MCF 10A (cell line): ENCODE results near the gene MYH10. TPM values are rescaled to one million over a fixed set of nuclear protein-coding genes. Genes with fewer than 3 reads are reported as not detected.

Experiments used
- BruUV-seq: library from RNA; stranded (reverse); fragments of 400-500 nt; replicated peaks from 2 replicates; lab custom pipeline; 2021; lab: Mats Ljungman, UMichigan
- CTCF ChIA-PET: fragments of 300-600 bp; sonication (Branson Sonifier 250); formaldehyde crosslinking; extraction: SDS; loops from one replicate; lab custom pipeline; 2021; ENCODE audit warnings: antibody characterized with exemption, inconsistent platforms; lab: Yijun Ruan, JAX
- POLR2A ChIA-PET: fragments of 300-600, 350-650 bp; sonication (Branson Sonifier 250); formaldehyde crosslinking; extraction: SDS; loops from one replicate; lab custom pipeline; 2020; ENCODE audit warnings: antibody characterized with exemption, inconsistent platforms; lab: Yijun Ruan, JAX
- DNase-seq: peaks from one replicate; pipeline ENCODE4 v3.0.0-alpha.2; 2018; ENCODE audit not compliant: unreplicated experiment
- H3K27ac Mint-ChIP-seq: one replicate; pipeline ENCODE4 v1.8.0; 2022; ENCODE audit warnings: mild to moderate bottlenecking, low read depth, mixed read lengths; ENCODE audit not compliant: unreplicated experiment
- H3K27me3 Mint-ChIP-seq: one replicate; pipeline ENCODE4 v1.8.0; 2022; ENCODE audit warnings: mixed read lengths; ENCODE audit not compliant: insufficient read depth, unreplicated experiment
- H3K36me3 Mint-ChIP-seq: one replicate; pipeline ENCODE4 v1.8.0; 2022; ENCODE audit warnings: mild to moderate bottlenecking, moderate library complexity, mixed read lengths; ENCODE audit not compliant: insufficient read depth, unreplicated experiment
- H3K4me1 Mint-ChIP-seq: one replicate; pipeline ENCODE4 v1.8.0; 2022; ENCODE audit warnings: mixed read lengths; ENCODE audit not compliant: insufficient read depth, unreplicated experiment
- H3K4me3 Mint-ChIP-seq: one replicate; pipeline ENCODE4 v1.8.0; 2022; ENCODE audit warnings: mild to moderate bottlenecking, moderate library complexity, mixed read lengths; ENCODE audit not compliant: unreplicated experiment
- H3K9me3 Mint-ChIP-seq: one replicate; pipeline ENCODE4 v1.8.0; 2022; ENCODE audit warnings: mixed read lengths; ENCODE audit not compliant: unreplicated experiment
- intact Hi-C: fragments of 100-400 bp; cut with micrococcal nuclease; formaldehyde crosslinking; loops from 2 replicates; pipeline ENCODE4 v1.14.1; 2022
- total RNA-seq: library from RNA; stranded (reverse); gene quantifications from 2 replicates; pipeline ENCODE4 v1.2.3, GENCODE V29; 2022
- TF ChIP-seq, protein P1 (sequence below): fragments of 200-600 bp; IDR thresholded peaks from one replicate; pipeline ENCODE4 v1.8.0; 2022; ENCODE audit warnings: antibody characterized with exemption, mild to moderate bottlenecking; ENCODE audit not compliant: unreplicated experiment

Gene MYH10
- total RNA-seq, 1 experiment from 2014 or later, result 43.0 TPM

DNA sequence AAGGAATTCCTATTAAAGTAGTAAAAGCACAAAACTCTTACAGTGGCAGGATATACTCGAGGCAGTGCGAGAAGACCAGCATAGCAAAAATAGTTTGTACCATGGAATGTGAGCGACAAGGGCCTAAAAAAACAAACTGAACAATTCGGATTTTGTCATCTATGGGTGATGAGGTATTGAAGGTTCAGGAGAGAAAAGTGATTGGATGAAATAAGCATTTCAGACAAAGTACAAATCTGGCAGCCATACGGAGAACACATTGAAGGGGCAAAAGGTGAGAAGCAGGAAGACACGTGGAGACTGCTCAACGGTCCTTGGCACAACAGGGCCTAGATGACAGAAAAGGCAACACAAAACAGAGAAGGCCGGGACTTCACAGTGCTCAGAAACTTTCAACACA lies 22.5 kb downstream of the MYH10 start:
- Mint-ChIP-seq H3K27me3 (no peaks in the 10 kb centered on the region), H3K4me1 (peaks cover 21% of the 10 kb centered on the region), H3K27ac (no peak overlapping the region), H3K4me3 (no peak overlapping the region), H3K9me3 (no peaks in the 10 kb centered on the region), H3K36me3 (peaks cover 4% of the 10 kb centered on the region)
- TF ChIP-seq, protein P1, sequence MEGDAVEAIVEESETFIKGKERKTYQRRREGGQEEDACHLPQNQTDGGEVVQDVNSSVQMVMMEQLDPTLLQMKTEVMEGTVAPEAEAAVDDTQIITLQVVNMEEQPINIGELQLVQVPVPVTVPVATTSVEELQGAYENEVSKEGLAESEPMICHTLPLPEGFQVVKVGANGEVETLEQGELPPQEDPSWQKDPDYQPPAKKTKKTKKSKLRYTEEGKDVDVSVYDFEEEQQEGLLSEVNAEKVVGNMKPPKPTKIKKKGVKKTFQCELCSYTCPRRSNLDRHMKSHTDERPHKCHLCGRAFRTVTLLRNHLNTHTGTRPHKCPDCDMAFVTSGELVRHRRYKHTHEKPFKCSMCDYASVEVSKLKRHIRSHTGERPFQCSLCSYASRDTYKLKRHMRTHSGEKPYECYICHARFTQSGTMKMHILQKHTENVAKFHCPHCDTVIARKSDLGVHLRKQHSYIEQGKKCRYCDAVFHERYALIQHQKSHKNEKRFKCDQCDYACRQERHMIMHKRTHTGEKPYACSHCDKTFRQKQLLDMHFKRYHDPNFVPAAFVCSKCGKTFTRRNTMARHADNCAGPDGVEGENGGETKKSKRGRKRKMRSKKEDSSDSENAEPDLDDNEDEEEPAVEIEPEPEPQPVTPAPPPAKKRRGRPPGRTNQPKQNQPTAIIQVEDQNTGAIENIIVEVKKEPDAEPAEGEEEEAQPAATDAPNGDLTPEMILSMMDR, result no peak
- DNase-seq, result no peak
- ChIA-PET POLR2A (interaction anchor here (1.2 kb wide), 1 partner anchor 26 kb away, joined by 3 read pairs; no protein-coding TSS in a partner anchor), CTCF (no interaction called here)
- intact Hi-C loops, result no loop called here
- no TSS peak for BruUV-seq

DNA sequence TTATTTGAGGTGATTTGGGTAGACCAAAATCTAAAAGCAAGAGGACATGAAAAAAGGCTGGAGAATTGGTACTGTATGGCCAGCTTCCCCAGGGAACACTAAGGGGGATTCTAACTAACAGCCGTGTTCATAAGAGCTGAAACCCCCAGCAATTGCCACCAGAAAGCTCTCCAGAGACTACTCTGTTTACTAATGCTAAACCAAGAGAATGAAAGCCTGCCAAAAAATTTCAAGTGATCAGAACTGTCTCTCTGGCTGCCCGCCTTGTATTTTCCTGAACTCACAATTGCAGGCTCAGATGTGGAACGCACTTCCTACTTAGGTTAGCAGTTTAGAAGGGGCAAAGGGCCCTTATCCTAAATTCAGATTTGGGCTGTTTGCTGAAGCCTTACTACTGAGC lies 24.1 kb downstream of the MYH10 start:
- ChIA-PET POLR2A (interaction anchor here (1.0 to 2.2 kb wide), 3 partner anchors 16 to 25 kb away, joined by 4 to 6 read pairs (median 4); partner anchors contain the start of gene MYH10), CTCF (interaction anchor here (1.1 kb wide), 1 partner anchor 140 kb away, joined by 3 read pairs; no protein-coding TSS in a partner anchor)
- no peak for DNase-seq
- Mint-ChIP-seq H3K27ac (no peak overlapping the region), H3K4me3 (no peak overlapping the region), H3K9me3 (no peaks in the 10 kb centered on the region), H3K36me3 (peaks cover 11% of the 10 kb centered on the region), H3K4me1 (peaks cover 13% of the 10 kb centered on the region), H3K27me3 (no peaks in the 10 kb centered on the region)
- TF ChIP-seq, protein P1, result no peak
- intact Hi-C loops, result no loop called here
- BruUV-seq, result no TSS peak

GRCh38 chr17:8602679-8603078 lies 27.8 kb downstream of the MYH10 start:
- H3K9me3 Mint-ChIP-seq, result no peaks in the 10 kb centered on the region
- no peak overlapping the region for H3K4me3 Mint-ChIP-seq
- intact Hi-C loops, result no loop called here
- DNase-seq, result no peak
- peaks cover 11% of the 10 kb centered on the region for H3K36me3 Mint-ChIP-seq
- POLR2A ChIA-PET, result interaction anchor here (0.6 kb wide), 1 partner anchor 56 kb away, joined by 3 read pairs; no protein-coding TSS in a partner anchor
- H3K4me1 Mint-ChIP-seq, result peaks cover 4% of the 10 kb centered on the region
- CTCF ChIA-PET, result no interaction called here
- no peaks in the 10 kb centered on the region for H3K27me3 Mint-ChIP-seq
- no TSS peak for BruUV-seq
- TF ChIP-seq, protein P1, result no peak
- no peak overlapping the region for H3K27ac Mint-ChIP-seq

DNA sequence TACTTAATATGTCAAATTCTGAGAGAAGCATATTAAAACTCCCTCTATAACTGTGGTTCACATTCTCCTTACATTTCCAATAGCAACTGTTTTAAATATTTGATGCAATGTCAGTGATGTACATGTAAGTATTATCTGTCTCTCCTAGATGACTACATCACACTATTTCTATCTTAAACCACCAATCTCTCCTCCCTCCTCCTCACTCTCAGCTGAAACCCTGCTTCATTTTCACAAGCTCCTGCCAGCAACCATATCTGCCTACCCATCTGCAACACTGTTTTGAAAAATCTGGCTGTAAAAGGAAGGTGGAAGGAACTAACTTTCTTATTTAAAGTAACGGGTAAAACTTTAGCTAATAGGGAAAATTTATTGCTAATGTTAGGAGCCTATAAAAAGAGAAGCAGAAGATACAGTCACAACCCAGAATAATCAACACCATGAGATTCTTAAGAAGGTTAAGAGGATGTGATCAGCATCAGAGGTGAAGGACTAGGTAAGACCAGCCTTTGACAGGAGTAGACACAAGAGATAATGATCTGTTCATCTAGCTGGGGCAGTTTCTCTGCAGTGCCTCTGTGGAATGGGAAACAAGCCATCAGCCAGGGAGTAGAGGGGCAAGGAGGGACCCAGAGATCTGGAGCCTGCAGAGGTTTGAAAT lies 31.0 kb downstream of the MYH10 start:
- DNase-seq, result no peak
- TF ChIP-seq, protein P1, result no peak
- intact Hi-C loops, result no loop called here
- CTCF ChIA-PET, result interaction anchor here (0.6 to 0.7 kb wide), 2 partner anchors 10 to 189 kb away, joined by 3 to 4 read pairs; no protein-coding TSS in a partner anchor
- Mint-ChIP-seq H3K4me1 (no peaks in the 10 kb centered on the region), H3K27ac (no peak overlapping the region), H3K36me3 (peaks cover 11% of the 10 kb centered on the region), H3K27me3 (no peaks in the 10 kb centered on the region), H3K9me3 (no peaks in the 10 kb centered on the region), H3K4me3 (no peak overlapping the region)
- POLR2A ChIA-PET, result interaction anchor here (1.0 kb wide), 1 partner anchor 15 kb away, joined by 3 read pairs; no protein-coding TSS in a partner anchor
- BruUV-seq, result no TSS peak
